ENCODE data around the gene SLIT1. TPM values are rescaled to one million over a fixed set of nuclear protein-coding genes. Genes with fewer than 3 reads are reported as not detected.
"Not testable (repeated sequence)": the region's sequence is repeated elsewhere in the genome, so short reads cannot be mapped to it uniquely, and the experiment has no call there.

SLIT1 gene
- total RNA-seq, 2 donors from 2014 or later, result 0.78 to 0.99 TPM

- intact Hi-C loops (cut with DNase I), result no loop called here
- no peaks in the 10 kb centered on the region for H3K36me3 ChIP-seq (replicated peaks in 1 of 2; ENCODE audit: insufficient read depth in 1 of 2, low read depth in 2 of 2)
- no peaks in the 10 kb centered on the region for H3K27me3 ChIP-seq
- no peak for DNase-seq
- no peak for TF ChIP-seq POLR2A (IDR thresholded peaks at IDR 0.05)
- TF ChIP-seq CTCF (IDR thresholded peaks at IDR 0.05), result no peak
- 67 to 78% methylated on average over 18 of the region's 18 CpGs for WGBS, 2 donors
- H3K4me1 ChIP-seq, result peaks cover 10% of the 10 kb centered on the region
- H3K27ac ChIP-seq, result no peak overlapping the region
- no peaks in the 10 kb centered on the region for H3K9me3 ChIP-seq
- H3K4me3 ChIP-seq, result no peak overlapping the region
- ATAC-seq, result no peak
Measured at GRCh38 chr10:97034958-97035769, 150.6 kb downstream of the SLIT1 start.

- ATAC-seq (no peak), DNase-seq (no peak)
- 73 to 74% methylated on average over 7 of the region's 7 CpGs for WGBS, 2 donors
- H3K36me3 ChIP-seq (replicated peaks in 1 of 2; ENCODE audit: insufficient read depth in 1 of 2, low read depth in 2 of 2), result no peaks in the 10 kb centered on the region
- H3K9me3 ChIP-seq, result no peaks in the 10 kb centered on the region
- no peak overlapping the region for H3K27ac ChIP-seq
- H3K4me3 ChIP-seq, result no peak overlapping the region
- intact Hi-C loops (cut with DNase I), result no loop called here
- H3K27me3 ChIP-seq, result no peaks in the 10 kb centered on the region
- H3K4me1 ChIP-seq, result peaks cover 10% of the 10 kb centered on the region
- TF ChIP-seq CTCF (IDR thresholded peaks at IDR 0.05) (no peak), POLR2A (IDR thresholded peaks at IDR 0.05) (no peak)
Measured at GRCh38 chr10:97034301-97034700, 151.5 kb downstream of the SLIT1 start.

GRCh38 chr10:97033841-97034240 lies 151.9 kb downstream of the SLIT1 start:
- peaks cover 10% of the 10 kb centered on the region for H3K4me1 ChIP-seq
- WGBS, 2 donors, result 87 to 92% methylated on average over 9 of the region's 9 CpGs

GRCh38 chr10:97032624-97033023 lies 153.1 kb downstream of the SLIT1 start:
- TF ChIP-seq CTCF (IDR thresholded peaks at IDR 0.05) (no peak), POLR2A (IDR thresholded peaks at IDR 0.05) (no peak)
- Histone ChIP-seq H3K4me1 (peaks cover 5% of the 10 kb centered on the region), H3K27me3 (no peaks in the 10 kb centered on the region), H3K36me3 (replicated peaks in 1 of 2; ENCODE audit: insufficient read depth in 1 of 2, low read depth in 2 of 2) (no peaks in the 10 kb centered on the region), H3K4me3 (no peak overlapping the region), H3K27ac (no peak overlapping the region), H3K9me3 (no peaks in the 10 kb centered on the region)
- no peak for ATAC-seq
- DNase-seq, result no peak
- intact Hi-C loops (cut with DNase I), result no loop called here
- 61 to 66% methylated on average over 7 of the region's 7 CpGs for WGBS, 2 donors

More at GRCh38 chr10:97033841-97034240, 151.9 kb downstream of the SLIT1 start:
- intact Hi-C loops (cut with DNase I); H3K9me3 ChIP-seq; H3K27me3 ChIP-seq; ATAC-seq; H3K27ac ChIP-seq; DNase-seq; H3K36me3 ChIP-seq (replicated peaks in 1 of 2; ENCODE audit: insufficient read depth in 1 of 2, low read depth in 2 of 2); H3K4me3 ChIP-seq: not testable (repeated sequence)

GRCh38 chr10:97031459-97031858 lies 154.3 kb downstream of the SLIT1 start:
- DNase-seq (no peak), ATAC-seq (no peak)
- H3K4me3 ChIP-seq, result no peak overlapping the region
- no peaks in the 10 kb centered on the region for H3K27me3 ChIP-seq
- no peaks in the 10 kb centered on the region for H3K4me1 ChIP-seq
- no peaks in the 10 kb centered on the region for H3K36me3 ChIP-seq (replicated peaks in 1 of 2; ENCODE audit: insufficient read depth in 1 of 2, low read depth in 2 of 2)
- 81 to 86% methylated on average over 10 to 11 of the region's 11 CpGs for WGBS, 2 donors
- H3K27ac ChIP-seq, result no peak overlapping the region
- intact Hi-C loops (cut with DNase I), result no loop called here
- no peak for TF ChIP-seq POLR2A (IDR thresholded peaks at IDR 0.05)
- no peak for TF ChIP-seq CTCF (IDR thresholded peaks at IDR 0.05)
- no peaks in the 10 kb centered on the region for H3K9me3 ChIP-seq

Measured in body of pancreas (tissue), 4 donors.